GM23338 (cell line): Measurements from ENCODE around the gene FREY1. TPM values are rescaled to one million over a fixed set of nuclear protein-coding genes. Genes with fewer than 3 reads are reported as not detected.
A peak's percentile ranks its signal among the peaks of the same experiment; 100 is the strongest.

ENCODE experiments used
- ATAC-seq: fragments of 200-7000 bp; cut with Tn5 transposase; 3 replicates; pipeline ENCODE4 v1.9.1; 2020
- DNase-seq: peaks from one replicate; pipeline ENCODE4 v3.0.0-alpha.2; 2015; ENCODE audit warnings: low spot score
- H2AFZ ChIP-seq: fragments of 200-600 bp; sonication (generic); 2 replicates; pipeline ENCODE4 v1.8.0; 2016; ENCODE audit warnings: antibody characterized with exemption, mild to moderate bottlenecking, moderate library complexity
- H3F3A ChIP-seq: fragments of 200-600 bp; sonication (generic); replicated peaks from 2 replicates; pipeline ENCODE4 v1.8.0; 2017; ENCODE audit warnings: antibody characterized with exemption, mixed run types, low read depth
- H3K27ac ChIP-seq: fragments of 200-600 bp; sonication (generic); 2 replicates; pipeline ENCODE4 v1.6.1; 2016; ENCODE audit warnings: low read depth
- H3K27me3 ChIP-seq: fragments of 200-600 bp; sonication (generic); 2 replicates; pipeline ENCODE4 v1.8.0; 2016; ENCODE audit warnings: mild to moderate bottlenecking, mixed run types, moderate library complexity; ENCODE audit not compliant: insufficient read depth
- H3K36me3 ChIP-seq: fragments of 200-600 bp; sonication (generic); 2 replicates; pipeline ENCODE4 v1.8.0; 2016; ENCODE audit warnings: mild to moderate bottlenecking; ENCODE audit not compliant: insufficient read depth
- H3K4me1 ChIP-seq: fragments of 200-600 bp; sonication (generic); 2 replicates; pipeline ENCODE4 v1.8.0; 2016; ENCODE audit warnings: mild to moderate bottlenecking, moderate library complexity; ENCODE audit not compliant: insufficient read depth
- H3K4me2 ChIP-seq: fragments of 200-600 bp; sonication (generic); 2 replicates; pipeline ENCODE4 v1.7.1; 2017; ENCODE audit warnings: mixed run types
- H3K4me3 ChIP-seq: fragments of 200-600 bp; sonication (generic); 2 replicates; pipeline ENCODE4 v1.6.1; 2016; ENCODE audit warnings: mixed run types
- H3K79me2 ChIP-seq: fragments of 200-600 bp; sonication (generic); replicated peaks from 2 replicates; pipeline ENCODE4 v1.8.0; 2017; ENCODE audit warnings: mild to moderate bottlenecking; ENCODE audit not compliant: insufficient read depth
- H3K9me2 ChIP-seq: fragments of 200-600 bp; sonication (generic); 2 replicates; pipeline ENCODE4 v1.8.0; 2017; ENCODE audit not compliant: insufficient read depth
- H4K20me1 ChIP-seq: fragments of 200-600 bp; sonication (generic); replicated peaks from 2 replicates; pipeline ENCODE4 v1.8.0; 2017; ENCODE audit warnings: mild to moderate bottlenecking; ENCODE audit not compliant: insufficient read depth
- H3K27ac Mint-ChIP-seq: 2 replicates; pipeline ENCODE4 v1.8.0; 2020; ENCODE audit warnings: inconsistent platforms, mild to moderate bottlenecking, moderate library complexity, mixed read lengths
- H3K27me3 Mint-ChIP-seq: 3 replicates; pipeline ENCODE4 v1.8.0; 2022; ENCODE audit warnings: low read depth, mild to moderate bottlenecking, moderate library complexity, mixed read lengths, inconsistent platforms; ENCODE audit not compliant: insufficient read depth, poor library complexity
- H3K36me3 Mint-ChIP-seq: 3 replicates; pipeline ENCODE4 v1.8.0; 2021; ENCODE audit warnings: low read depth, mild to moderate bottlenecking, inconsistent platforms, moderate library complexity, mixed read lengths
- H3K4me1 Mint-ChIP-seq: 3 replicates; pipeline ENCODE4 v1.8.0; 2020; ENCODE audit warnings: mild to moderate bottlenecking, inconsistent platforms, mixed read lengths
- H3K4me3 Mint-ChIP-seq: 3 replicates; pipeline ENCODE4 v1.8.0; 2021; ENCODE audit warnings: moderate library complexity, mild to moderate bottlenecking, inconsistent platforms, mixed read lengths
- H3K9me3 Mint-ChIP-seq: 3 replicates; pipeline ENCODE4 v1.8.0; 2020; ENCODE audit warnings: moderate library complexity, mild to moderate bottlenecking, inconsistent platforms, mixed read lengths
- CREB1 ChIP-seq: fragments of 250-450 bp; sonication (Bioruptor Pico); IDR thresholded peaks from 2 replicates; pipeline ENCODE4 v1.5.0; 2020; ENCODE audit warnings: low read depth, mild to moderate bottlenecking, moderate library complexity
- CTCF ChIP-seq, 2 experiments: fragments of 200-600 bp in 1 of 2; sonication (generic) in 1 of 2; conservative IDR thresholded peaks; 2 replicates each; pipeline versions ENCODE4 v1.5.1 to v1.6.1; 2016 to 2017; ENCODE audit warnings: antibody characterized with exemption in 2 of 2, low read depth in 2 of 2, mild to moderate bottlenecking in 2 of 2, moderate library complexity in 1 of 2
- ETS1 ChIP-seq: IDR thresholded peaks from 2 replicates; pipeline ENCODE4 v1.6.1; 2016; ENCODE audit warnings: antibody characterized with exemption
- EZH2 ChIP-seq: fragments of 200-600 bp; sonication (generic); IDR thresholded peaks from one replicate; pipeline ENCODE4 v1.8.0; 2017; ENCODE audit warnings: antibody characterized with exemption, mild to moderate bottlenecking, low read depth; ENCODE audit not compliant: unreplicated experiment
- EZH2phosphoT487 ChIP-seq: fragments of 200-600 bp; sonication (generic); IDR thresholded peaks from one replicate; pipeline ENCODE4 v1.8.1; 2018; ENCODE audit warnings: antibody characterized with exemption; ENCODE audit not compliant: unreplicated experiment
- JUNB ChIP-seq: IDR thresholded peaks from one replicate; pipeline ENCODE4 v1.6.1; 2016; ENCODE audit warnings: antibody characterized with exemption; ENCODE audit not compliant: unreplicated experiment
- NANOG ChIP-seq: IDR thresholded peaks from 2 replicates; pipeline ENCODE4 v1.6.1; 2016; ENCODE audit warnings: antibody characterized with exemption, borderline replicate concordance
- POLR2AphosphoS5 ChIP-seq: IDR thresholded peaks from 2 replicates; pipeline ENCODE4 v1.6.1; 2016; ENCODE audit warnings: antibody characterized with exemption, low read depth
- REST ChIP-seq: IDR thresholded peaks from one replicate; pipeline ENCODE4 v1.6.1; 2018; ENCODE audit warnings: antibody characterized with exemption; ENCODE audit not compliant: unreplicated experiment
- STAT1 ChIP-seq: IDR thresholded peaks from one replicate; pipeline ENCODE4 v1.6.1; 2016; ENCODE audit warnings: antibody characterized with exemption; ENCODE audit not compliant: unreplicated experiment
- ZNF114 ChIP-seq: fragments of 250-450 bp; sonication (Bioruptor Pico); IDR thresholded peaks from 2 replicates; pipeline ENCODE4 v1.5.0; 2020; ENCODE audit warnings: mild to moderate bottlenecking, moderate library complexity
- ZNF331 ChIP-seq: fragments of 250-450 bp; sonication (Bioruptor Pico); IDR thresholded peaks from 2 replicates; pipeline ENCODE4 v1.5.0; 2020; ENCODE audit warnings: low read depth, mild to moderate bottlenecking, moderate library complexity
- polyA plus RNA-seq: library from polyadenylated mRNA; unstranded; fragments of >200 nt; fragmentation: Nextera tagmentation; extraction: Ambion mirVana; gene quantifications from 2 replicates; pipeline ENCODE4 v1.2.1, GENCODE V29; 2016
- total RNA-seq: library from RNA; depleted of rRNA; stranded (reverse); fragments of >200 nt; shearing (Covaris generic); gene quantifications from 2 replicates; pipeline ENCODE4 v1.2.3, GENCODE V29; 2014

Gene FREY1
- total and polyA plus RNA-seq, 2 experiments from 2014 or later, result 1.1 TPM; not detected in 1

DNA sequence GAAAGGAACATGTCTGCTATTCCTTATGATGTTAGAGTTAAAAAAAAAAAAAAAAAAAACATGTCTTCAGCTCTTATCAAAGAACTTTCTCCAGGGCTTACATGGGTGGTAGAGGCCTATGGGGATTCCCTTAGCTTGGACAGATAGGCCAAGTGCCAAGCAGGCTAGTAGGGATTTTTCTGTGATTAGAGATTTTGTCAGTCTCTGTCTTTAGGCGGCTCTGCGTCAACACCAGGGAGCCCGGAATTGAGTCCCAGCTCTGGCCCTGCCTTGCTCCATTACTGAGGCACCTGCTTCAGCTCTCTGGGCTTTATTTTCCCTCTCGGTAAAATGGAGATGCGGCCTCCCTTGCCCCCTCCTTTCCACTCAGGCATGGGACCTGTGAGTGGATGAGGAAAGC is 46.7 kb downstream of the FREY1 start:
- H3K27me3 ChIP-seq, result no peaks in the 10 kb centered on the region
- no peaks in the 10 kb centered on the region for H3K36me3 ChIP-seq
- peaks cover 17% of the 10 kb centered on the region for H3K4me1 ChIP-seq
- H3K4me2 ChIP-seq, result no peak overlapping the region
- H3K9me3 Mint-ChIP-seq, result no peaks in the 10 kb centered on the region
- no peaks in the 10 kb centered on the region for H3F3A ChIP-seq
- no peak overlapping the region; the same call in 1 of the 2 replicates for H3K27ac ChIP-seq
- H3K4me3 Mint-ChIP-seq, result no peak overlapping the region
- ATAC-seq, result no peak
- H3K27me3 Mint-ChIP-seq, result peaks cover 4% of the 10 kb centered on the region
- peaks cover 21% of the 10 kb centered on the region; the same call in 1 of the 3 replicates for H3K36me3 Mint-ChIP-seq
- no peak overlapping the region for H3K4me3 ChIP-seq
- DNase-seq, result no peak
- H3K9me2 ChIP-seq, result no peaks in the 10 kb centered on the region
- peaks cover 26% of the 10 kb centered on the region for H3K4me1 Mint-ChIP-seq
- H3K79me2 ChIP-seq, result no peaks in the 10 kb centered on the region; the same call in 1 of the 2 replicates
- TF ChIP-seq EZH2, result no peak
- TF ChIP-seq POLR2AphosphoS5, result no peak
- TF ChIP-seq ETS1, result no peak
- no peak for TF ChIP-seq STAT1
- TF ChIP-seq ZNF114 (CRISPR knock-in tag), result no peak
- TF ChIP-seq CREB1 (CRISPR knock-in tag), result no peak
- no peak for TF ChIP-seq NANOG
- H2AFZ ChIP-seq, result no peak overlapping the region
- H4K20me1 ChIP-seq, result peaks cover 12% of the 10 kb centered on the region
- H3K27ac Mint-ChIP-seq, result no peak overlapping the region

- H3K36me3 ChIP-seq, result no peaks in the 10 kb centered on the region
- H3K27me3 ChIP-seq, result no peaks in the 10 kb centered on the region
- DNase-seq (peak; percentile 41), ATAC-seq (peak; percentile 79)
- H3K79me2 ChIP-seq, result no peaks in the 10 kb centered on the region; the same call in 1 of the 2 replicates
- H3K4me1 ChIP-seq, result peaks cover 23% of the 10 kb centered on the region
- no peaks in the 10 kb centered on the region for H3K9me2 ChIP-seq
- no peak overlapping the region; the same call in 2 of the 3 replicates for H3K4me3 Mint-ChIP-seq
- H3K36me3 Mint-ChIP-seq, result peaks cover 21% of the 10 kb centered on the region; the same call in 1 of the 3 replicates
- no peak overlapping the region for H3K4me3 ChIP-seq
- no peak overlapping the region for H3K27ac Mint-ChIP-seq
- H3K27ac ChIP-seq, result peak overlapping the region; percentile 63; the same call in 1 of the 2 replicates
- peaks cover 17% of the 10 kb centered on the region for H4K20me1 ChIP-seq
- H3K4me2 ChIP-seq, result no peak overlapping the region
- H3K27me3 Mint-ChIP-seq, result peaks cover 4% of the 10 kb centered on the region
- H3K9me3 Mint-ChIP-seq, result no peaks in the 10 kb centered on the region
- H2AFZ ChIP-seq, result no peak overlapping the region
- no peaks in the 10 kb centered on the region for H3F3A ChIP-seq
- H3K4me1 Mint-ChIP-seq, result peaks cover 32% of the 10 kb centered on the region
- TF ChIP-seq CREB1 (CRISPR knock-in tag) (no peak), EZH2phosphoT487 (no peak), EZH2 (no peak), CTCF (conservative IDR thresholded peaks at IDR 0.05; ENCODE audit: low read depth in 2 of 2) (no peak), POLR2AphosphoS5 (no peak), STAT1 (no peak), JUNB (no peak), ZNF331 (CRISPR knock-in tag) (no peak), REST (no peak)
These were observed 47.4 kb downstream of the FREY1 start for GRCh38 chr11:45859661-45860140.
